ENCODE data around the gene ZNF366.

ZNF366 gene

DNA sequence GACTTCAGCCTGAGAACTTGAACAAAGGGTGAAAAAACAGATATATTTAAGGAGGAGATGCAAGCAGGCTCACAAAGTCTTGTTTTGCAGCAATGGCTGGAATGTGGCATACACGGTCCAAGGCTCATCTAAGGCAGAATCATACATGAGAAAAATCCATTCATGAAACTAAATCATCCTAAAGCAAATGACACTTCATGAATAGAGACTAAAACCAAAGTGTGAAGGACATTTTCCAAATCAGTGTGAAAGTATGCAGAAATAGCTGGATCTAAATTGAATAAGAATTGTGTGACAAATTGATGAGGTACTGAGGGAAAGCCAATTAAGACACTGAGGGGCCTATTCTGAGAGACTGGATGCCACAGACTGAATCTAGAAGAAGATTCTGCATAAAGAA is 27.3 kb downstream of the ZNF366 start:
- TF ChIP-seq, protein P1, sequence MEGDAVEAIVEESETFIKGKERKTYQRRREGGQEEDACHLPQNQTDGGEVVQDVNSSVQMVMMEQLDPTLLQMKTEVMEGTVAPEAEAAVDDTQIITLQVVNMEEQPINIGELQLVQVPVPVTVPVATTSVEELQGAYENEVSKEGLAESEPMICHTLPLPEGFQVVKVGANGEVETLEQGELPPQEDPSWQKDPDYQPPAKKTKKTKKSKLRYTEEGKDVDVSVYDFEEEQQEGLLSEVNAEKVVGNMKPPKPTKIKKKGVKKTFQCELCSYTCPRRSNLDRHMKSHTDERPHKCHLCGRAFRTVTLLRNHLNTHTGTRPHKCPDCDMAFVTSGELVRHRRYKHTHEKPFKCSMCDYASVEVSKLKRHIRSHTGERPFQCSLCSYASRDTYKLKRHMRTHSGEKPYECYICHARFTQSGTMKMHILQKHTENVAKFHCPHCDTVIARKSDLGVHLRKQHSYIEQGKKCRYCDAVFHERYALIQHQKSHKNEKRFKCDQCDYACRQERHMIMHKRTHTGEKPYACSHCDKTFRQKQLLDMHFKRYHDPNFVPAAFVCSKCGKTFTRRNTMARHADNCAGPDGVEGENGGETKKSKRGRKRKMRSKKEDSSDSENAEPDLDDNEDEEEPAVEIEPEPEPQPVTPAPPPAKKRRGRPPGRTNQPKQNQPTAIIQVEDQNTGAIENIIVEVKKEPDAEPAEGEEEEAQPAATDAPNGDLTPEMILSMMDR (conservative IDR thresholded peaks at IDR 0.05) = no peak
- H3K27ac ChIP-seq = no peak overlapping the region

DNA sequence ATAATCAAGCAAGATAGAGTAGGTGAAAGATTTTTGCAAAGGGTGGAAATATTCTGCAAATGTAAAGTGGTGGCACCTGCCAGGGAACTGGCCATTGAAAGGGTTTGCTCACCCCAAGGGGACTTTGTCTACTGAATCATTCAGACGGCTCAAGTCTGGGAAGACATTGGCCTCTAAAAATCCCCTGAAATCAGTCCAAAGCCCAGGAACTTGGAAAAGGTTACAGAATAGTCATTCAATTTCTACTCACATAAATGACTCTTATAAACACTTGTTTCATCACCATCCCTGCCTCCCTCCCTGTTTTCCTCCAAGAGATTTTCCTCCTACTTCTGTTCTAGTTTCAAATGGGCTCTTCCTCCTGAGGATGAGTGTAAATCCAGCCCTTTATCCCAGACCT is 28.5 kb downstream of the ZNF366 start:
- TF ChIP-seq, protein P1 (conservative IDR thresholded peaks at IDR 0.05) = no peak
- no peak overlapping the region for H3K27ac ChIP-seq

DNA sequence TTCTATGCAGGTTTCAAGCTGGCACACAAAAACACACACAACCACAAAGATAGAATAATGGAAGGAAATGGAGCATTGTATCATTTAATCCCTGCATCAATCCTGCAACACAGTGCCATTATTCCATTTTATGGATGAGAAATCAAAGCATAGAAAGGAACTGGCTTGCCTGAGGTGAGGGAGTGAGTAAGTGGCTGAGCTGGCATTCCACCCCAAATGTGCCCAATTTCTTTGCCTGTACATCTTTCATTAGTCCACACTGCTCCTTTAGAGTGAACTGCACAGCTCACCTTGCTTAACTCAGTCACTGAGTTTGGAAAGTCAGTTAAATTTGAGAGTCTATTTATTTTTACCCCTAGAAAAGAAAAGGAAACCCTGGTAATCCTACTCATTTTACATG is 28.9 kb downstream of the ZNF366 start:
- TF ChIP-seq, protein P1 (conservative IDR thresholded peaks at IDR 0.05) = no peak

GRCh38 chr5:72477644-72478043 is 29.6 kb downstream of the ZNF366 start:
- TF ChIP-seq, protein P1 (conservative IDR thresholded peaks at IDR 0.05) = no peak
- no peak overlapping the region for H3K27ac ChIP-seq

More for the DNA sequence above, 28.9 kb downstream of the ZNF366 start:
- H3K27ac ChIP-seq = no peak overlapping the region

- H3K27ac ChIP-seq = no peak overlapping the region
- TF ChIP-seq, protein P1 (conservative IDR thresholded peaks at IDR 0.05) = no peak
These were observed 30.0 kb downstream of the ZNF366 start for GRCh38 chr5:72477176-72477575.

DNA sequence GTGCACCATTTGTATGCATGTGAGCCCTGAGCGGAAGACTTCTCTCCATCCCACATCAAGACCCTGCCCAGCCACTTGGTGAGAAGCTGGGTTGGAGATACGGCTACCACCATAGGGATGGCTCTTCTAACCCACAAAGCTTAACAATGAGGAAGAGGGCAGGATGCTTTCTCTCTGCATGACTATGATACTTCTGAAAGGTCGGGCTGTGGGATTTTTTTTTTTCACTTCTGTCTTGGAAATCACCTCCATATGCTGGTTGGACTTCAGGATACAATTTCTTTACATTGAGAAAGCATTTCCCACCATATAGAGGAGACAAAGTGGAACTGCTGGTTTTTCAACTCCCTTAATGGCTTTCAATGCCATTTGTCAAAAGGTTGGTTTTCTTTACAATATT is 30.5 kb downstream of the ZNF366 start:
- H3K27ac ChIP-seq = no peak overlapping the region
- TF ChIP-seq, protein P1 (conservative IDR thresholded peaks at IDR 0.05) = no peak

DNA sequence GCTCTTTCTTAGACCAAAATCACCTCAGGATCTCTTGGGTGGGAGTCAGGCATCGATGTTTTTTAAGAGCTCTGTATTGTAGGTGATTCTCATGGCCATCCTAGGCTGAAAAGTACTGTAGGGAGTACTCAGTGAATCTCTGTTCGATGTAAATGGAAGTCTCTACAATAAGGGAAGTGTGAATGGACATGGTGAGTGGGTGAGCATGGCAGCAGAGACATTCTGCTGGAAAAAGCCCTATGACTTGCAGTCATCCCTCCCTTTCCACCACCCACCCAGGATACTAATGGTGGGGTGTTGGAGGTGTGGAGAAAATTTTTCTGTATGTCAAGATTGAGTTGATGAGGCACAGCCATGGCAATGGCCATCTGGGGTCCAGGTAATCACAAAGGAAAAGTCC is 30.9 kb downstream of the ZNF366 start:
- TF ChIP-seq, protein P1 (conservative IDR thresholded peaks at IDR 0.05) = no peak
- no peak overlapping the region for H3K27ac ChIP-seq

DNA sequence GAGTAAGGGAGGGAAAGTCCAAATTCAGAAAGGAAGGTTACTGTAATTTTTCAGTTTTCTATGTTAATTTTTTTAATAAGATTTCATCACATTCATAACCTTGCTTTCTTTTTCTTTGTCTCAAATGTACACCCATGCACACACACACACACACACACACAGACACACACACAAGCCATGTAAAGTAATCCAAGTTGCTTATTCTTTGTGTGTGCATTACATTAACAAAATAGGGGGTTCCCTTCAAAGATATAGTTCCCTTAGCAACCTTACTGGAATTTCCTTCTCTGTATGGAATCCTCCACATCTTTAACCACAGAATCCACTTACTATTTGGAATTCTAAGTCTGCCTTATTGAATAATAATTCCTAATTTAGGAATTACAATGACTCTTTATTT is 32.7 kb downstream of the ZNF366 start:
- no peak overlapping the region for H3K27ac ChIP-seq
- TF ChIP-seq, protein P1 (conservative IDR thresholded peaks at IDR 0.05) = no peak
